Lung (tissue), 12 donors: Measurements from ENCODE around the gene CD2. TPM values are rescaled to one million over a fixed set of nuclear protein-coding genes. Genes with fewer than 3 reads are reported as not detected.

Experiments
- ATAC-seq: fragments of 200-7000 bp; cut with Tn5 transposase; one replicate; pipeline ENCODE4 v1.9.1; 2020; ENCODE audit warnings: moderate number of reproducible peaks; ENCODE audit not compliant: insufficient read depth, low FRiP score
- DNase-seq, 3 donors: peaks; one replicate each; pipeline ENCODE4 v3.0.0-alpha.2; 2013 to 2017
- H3K27ac ChIP-seq, 2 donors: one replicate each; pipeline ENCODE4 v1.5.1; 2013; ENCODE audit warnings: mild to moderate bottlenecking in 2 of 2, moderate library complexity in 2 of 2, control low read depth in 1 of 2, inconsistent platforms in 1 of 2, low read depth in 1 of 2, low read length in 1 of 2
- H3K27me3 ChIP-seq, 3 donors: one replicate each; pipeline ENCODE4 v1.5.1; 2013; ENCODE audit warnings: low read length in 2 of 3; ENCODE audit not compliant: control insufficient read depth in 3 of 3, insufficient read depth in 3 of 3
- H3K36me3 ChIP-seq, 4 donors: one replicate each; pipeline ENCODE4 v1.5.1; 2013; ENCODE audit warnings: low read length in 4 of 4, mild to moderate bottlenecking in 1 of 4, moderate library complexity in 1 of 4; ENCODE audit not compliant: control insufficient read depth in 4 of 4, insufficient read depth in 4 of 4
- H3K4me1 ChIP-seq, 5 donors: one replicate each; pipeline ENCODE4 v1.5.1; 2013; ENCODE audit warnings: low read length in 5 of 5, mild to moderate bottlenecking in 2 of 5, moderate library complexity in 1 of 5; ENCODE audit not compliant: control insufficient read depth in 5 of 5, insufficient read depth in 5 of 5
- H3K4me3 ChIP-seq: one replicate; pipeline ENCODE4 v1.5.1; 2013; ENCODE audit warnings: mild to moderate bottlenecking, control low read depth, moderate library complexity
- H3K9ac ChIP-seq, 2 donors: one replicate each; pipeline ENCODE4 v1.5.1; 2013; ENCODE audit warnings: low read length in 2 of 2, control low read depth in 1 of 2; ENCODE audit not compliant: insufficient read depth in 1 of 2
- H3K9me3 ChIP-seq, 4 donors: one replicate each; pipeline ENCODE4 v1.5.1; 2013; ENCODE audit warnings: low read length in 3 of 4, mild to moderate bottlenecking in 1 of 4, moderate library complexity in 1 of 4; ENCODE audit not compliant: control insufficient read depth in 4 of 4, insufficient read depth in 3 of 4
- WGBS, 2 donors: extraction: QIAGEN DNeasy Blood & Tissue Kit; methylation state at CpG; one replicate each; pipeline ENCODE4 v1.1.7; 2013; 5-methylcytosine and 5-hydroxymethylcytosine counted together
- polyA plus RNA-seq, 2 donors: library from polyadenylated mRNA; stranded (reverse); fragments of 200-250 nt; gene quantifications; one replicate each; pipeline ENCODE4 v1.2.1, GENCODE V29; 2013
- total RNA-seq, 2 donors: library from RNA; depleted of rRNA in 1 of 2; stranded (reverse); fragments of >200 nt in 1 of 2; gene quantifications; one replicate each; pipeline ENCODE4 v1.2.1, GENCODE V29; 2014 to 2021
- TF ChIP-seq, protein P1 (sequence below): IDR thresholded peaks from 2 replicates; pipeline ENCODE4 v1.5.1; 2012; ENCODE audit warnings: mild to moderate bottlenecking; ENCODE audit errors: control extremely low read depth, extremely low read depth
- donor health status: control.
- donor health status: control.
- donor health status: Bipolar disorder and iron deficiency.
- donor health status: healthy.
- donor health status: DM: yes; HTN: yes; CAD: no.

Gene CD2
- total and polyA plus RNA-seq, 4 donors: 2.4 to 5.2 (median 4.9) TPM

DNA sequence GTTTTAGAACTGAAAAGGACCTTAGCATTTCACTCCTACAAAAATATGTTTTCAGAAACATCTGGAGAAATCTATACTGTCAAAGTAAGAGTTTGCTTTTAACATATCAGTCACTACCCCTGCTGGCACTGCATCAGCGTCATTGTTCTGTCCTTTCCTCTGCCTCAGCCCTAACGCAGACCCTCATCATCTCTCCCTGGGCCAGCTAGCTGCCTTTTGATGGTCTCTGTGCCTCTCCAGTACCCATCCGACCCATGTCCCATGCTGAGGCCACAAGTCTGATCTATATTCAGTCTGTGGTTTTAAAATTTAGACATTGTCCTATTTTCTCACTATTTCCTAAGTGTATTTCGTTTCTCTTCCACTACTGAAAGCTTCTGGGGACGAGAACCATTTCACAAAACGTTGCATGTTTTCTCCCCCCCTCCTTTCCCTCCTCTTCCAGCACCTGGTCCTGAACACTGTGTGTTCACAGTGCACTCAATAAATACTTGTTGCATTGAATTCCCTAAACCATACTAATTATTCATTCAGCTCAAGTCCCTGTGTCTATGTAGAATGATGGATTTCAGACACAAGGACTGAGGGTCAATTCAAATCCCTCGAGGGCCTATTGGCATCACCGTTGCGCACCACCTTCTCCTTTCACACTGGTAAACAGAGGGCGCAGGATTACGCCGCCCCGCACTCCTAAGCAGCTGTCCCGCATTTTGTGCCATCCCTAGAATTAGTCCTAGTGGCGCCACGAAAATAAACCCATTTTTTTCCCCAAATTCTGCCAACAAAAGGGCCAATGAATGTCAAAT lies 53.4 kb downstream of the CD2 start:
- no peaks in the 10 kb centered on the region for H3K36me3 ChIP-seq
- TF ChIP-seq, protein P1, sequence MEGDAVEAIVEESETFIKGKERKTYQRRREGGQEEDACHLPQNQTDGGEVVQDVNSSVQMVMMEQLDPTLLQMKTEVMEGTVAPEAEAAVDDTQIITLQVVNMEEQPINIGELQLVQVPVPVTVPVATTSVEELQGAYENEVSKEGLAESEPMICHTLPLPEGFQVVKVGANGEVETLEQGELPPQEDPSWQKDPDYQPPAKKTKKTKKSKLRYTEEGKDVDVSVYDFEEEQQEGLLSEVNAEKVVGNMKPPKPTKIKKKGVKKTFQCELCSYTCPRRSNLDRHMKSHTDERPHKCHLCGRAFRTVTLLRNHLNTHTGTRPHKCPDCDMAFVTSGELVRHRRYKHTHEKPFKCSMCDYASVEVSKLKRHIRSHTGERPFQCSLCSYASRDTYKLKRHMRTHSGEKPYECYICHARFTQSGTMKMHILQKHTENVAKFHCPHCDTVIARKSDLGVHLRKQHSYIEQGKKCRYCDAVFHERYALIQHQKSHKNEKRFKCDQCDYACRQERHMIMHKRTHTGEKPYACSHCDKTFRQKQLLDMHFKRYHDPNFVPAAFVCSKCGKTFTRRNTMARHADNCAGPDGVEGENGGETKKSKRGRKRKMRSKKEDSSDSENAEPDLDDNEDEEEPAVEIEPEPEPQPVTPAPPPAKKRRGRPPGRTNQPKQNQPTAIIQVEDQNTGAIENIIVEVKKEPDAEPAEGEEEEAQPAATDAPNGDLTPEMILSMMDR: no peak
- ATAC-seq (no peak), DNase-seq (no peak)
- H3K9ac ChIP-seq: no peak overlapping the region
- no peaks in the 10 kb centered on the region for H3K4me1 ChIP-seq
- no peak overlapping the region for H3K4me3 ChIP-seq
- peaks cover 0 to 5% (median 0%) of the 10 kb centered on the region in 4 donors for H3K9me3 ChIP-seq
- peaks cover 0 to 2% (median 0%) of the 10 kb centered on the region in 3 donors for H3K27me3 ChIP-seq
- WGBS, 2 donors: 78 to 90% methylated on average over 16 of the region's 16 CpGs
- H3K27ac ChIP-seq: no peak overlapping the region

DNA sequence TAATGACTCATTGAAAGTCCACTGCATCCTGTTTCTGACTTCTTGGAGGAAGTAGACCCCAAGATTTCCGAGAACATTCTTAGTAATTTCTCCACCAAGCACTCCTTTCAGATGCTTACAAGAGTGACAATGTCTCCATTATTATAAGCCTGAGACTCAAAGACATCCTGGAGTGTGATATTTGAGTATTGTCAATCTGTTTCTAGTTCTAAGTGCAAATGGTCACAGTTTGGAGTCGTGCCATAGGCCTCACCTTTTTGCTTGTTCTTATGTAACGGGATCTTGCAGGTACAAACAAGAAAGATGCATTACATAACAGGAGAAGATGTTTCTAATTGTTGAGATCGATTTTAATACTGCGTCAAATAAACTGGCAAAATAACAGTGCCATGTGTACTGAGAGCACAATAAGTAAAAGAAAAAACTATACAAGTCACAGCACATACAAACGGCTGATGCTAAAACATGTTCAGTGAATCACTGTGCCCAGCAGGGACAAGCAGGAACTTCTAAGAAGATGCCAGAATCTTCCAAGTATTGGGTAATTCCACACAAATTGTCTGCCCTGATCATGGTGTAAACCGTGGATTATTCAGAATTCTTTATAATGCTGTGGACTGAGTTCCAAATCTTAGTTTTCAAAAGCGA lies 54.1 kb downstream of the CD2 start:
- TF ChIP-seq, protein P1: no peak
- Histone ChIP-seq H3K4me1 (no peaks in the 10 kb centered on the region), H3K27me3 (peaks cover 0 to 2% (median 0%) of the 10 kb centered on the region in 3 donors), H3K9me3 (peaks cover 0 to 5% (median 0%) of the 10 kb centered on the region in 4 donors), H3K27ac (no peak overlapping the region), H3K36me3 (no peaks in the 10 kb centered on the region), H3K4me3 (no peak overlapping the region), H3K9ac (no peak overlapping the region)
- 74 to 85% methylated on average over 8 of the region's 8 CpGs for WGBS, 2 donors
- ATAC-seq (no peak), DNase-seq (no peak)

DNA sequence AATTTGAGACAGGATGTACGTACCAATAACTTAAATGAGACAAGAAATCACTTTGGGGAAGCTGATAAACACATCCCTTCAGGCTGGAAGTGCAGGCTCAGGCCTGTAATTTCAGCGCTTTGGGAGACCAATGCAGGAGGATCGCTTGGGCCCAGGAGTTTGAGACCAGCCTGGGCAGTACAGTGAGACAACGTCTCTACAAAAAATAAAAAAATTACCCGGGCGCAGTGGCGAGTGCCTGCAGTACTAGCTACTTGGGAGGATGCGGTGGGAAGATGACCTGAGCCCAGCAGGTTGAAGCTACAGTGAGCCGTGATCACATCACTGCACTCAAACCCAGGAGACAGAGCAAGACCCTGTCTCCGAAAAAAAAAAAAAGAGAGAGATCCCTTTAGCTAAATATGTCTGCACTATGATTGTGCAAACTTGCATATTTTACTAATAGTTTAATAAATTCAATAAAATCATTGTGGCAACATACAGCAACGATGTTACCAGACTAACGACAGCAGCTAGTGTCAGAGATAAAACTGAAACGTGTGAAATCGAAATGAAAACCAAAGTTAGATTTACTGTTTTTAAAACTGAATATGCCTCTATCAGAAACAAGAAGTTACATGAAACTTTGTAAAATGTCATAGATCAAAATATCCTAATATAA lies 54.7 kb downstream of the CD2 start:
- Histone ChIP-seq H3K4me3 (no peak overlapping the region), H3K9me3 (peaks cover 0 to 5% (median 0%) of the 10 kb centered on the region in 4 donors), H3K4me1 (no peaks in the 10 kb centered on the region), H3K9ac (no peak overlapping the region), H3K27me3 (peaks cover 0 to 2% (median 0%) of the 10 kb centered on the region in 3 donors), H3K27ac (no peak overlapping the region), H3K36me3 (no peaks in the 10 kb centered on the region)
- WGBS, 2 donors: 85 to 94% methylated on average over 14 of the region's 14 CpGs
- TF ChIP-seq, protein P1: no peak
- no peak for DNase-seq
- no peak for ATAC-seq
